Heart right ventricle (tissue), 16 donors: ENCODE data around the gene NR4A1. TPM values are rescaled to one million over a fixed set of nuclear protein-coding genes. Genes with fewer than 3 reads are reported as not detected.
A peak's percentile ranks its signal among the peaks of the same experiment; 100 is the strongest.

Source experiments
- ATAC-seq, 8 donors: fragments of 200-7000 bp; cut with Tn5 transposase; one replicate each; pipeline ENCODE4 v1.9.1; 2020; ENCODE audit warnings: mild to moderate bottlenecking in 8 of 8, moderate library complexity in 8 of 8, moderate number of reproducible peaks in 1 of 8
- DNase-seq, 2 donors: peaks; one replicate each; pipeline ENCODE4 v3.0.0-alpha.2; 2020
- H3K27ac ChIP-seq, 10 donors: fragments of 200-600 bp; sonication (generic) in 2 of 10; one replicate each; pipeline versions ENCODE4 v1.5.0 to v1.8.0; 2020 to 2022; ENCODE audit warnings: mild to moderate bottlenecking in 3 of 10
- H3K27me3 ChIP-seq, 7 donors: fragments of 200-600 bp; one replicate each; pipeline ENCODE4 v1.8.0; 2021 to 2022; ENCODE audit warnings: mild to moderate bottlenecking in 2 of 7
- H3K36me3 ChIP-seq, 9 donors: fragments of 200-600 bp; sonication (generic) in 1 of 9; one replicate each; pipeline versions ENCODE4 v1.5.0 to v1.8.0; 2020 to 2022; ENCODE audit warnings: mild to moderate bottlenecking in 2 of 9
- H3K4me1 ChIP-seq, 9 donors: fragments of 200-600 bp; sonication (generic) in 1 of 9; one replicate each; pipeline versions ENCODE4 v1.5.0 to v1.8.0; 2020 to 2022; ENCODE audit warnings: mild to moderate bottlenecking in 4 of 9
- H3K4me3 ChIP-seq, 10 donors: fragments of 200-600 bp; sonication (generic) in 2 of 10; one replicate each; pipeline versions ENCODE4 v1.5.0 to v1.8.0; 2020 to 2022; ENCODE audit warnings: mild to moderate bottlenecking in 7 of 10, moderate library complexity in 2 of 10
- H3K9me3 ChIP-seq, 11 donors: fragments of 200-600 bp in 10 of 11; sonication (generic) in 2 of 11; one replicate each; pipeline versions ENCODE4 v1.5.0 to v1.8.0; 2013 to 2022; ENCODE audit warnings: mild to moderate bottlenecking in 2 of 11, control low read depth in 1 of 11, moderate library complexity in 1 of 11
- CTCF ChIP-seq, 9 donors: fragments of 200-600 bp; sonication (generic) in 2 of 9; IDR thresholded peaks; one replicate each; pipeline versions ENCODE4 v1.5.0 to v1.8.0; 2021 to 2022; ENCODE audit warnings: antibody characterized with exemption in 9 of 9, mild to moderate bottlenecking in 5 of 9, moderate library complexity in 1 of 9
- WGBS, 2 donors: extraction: QIAGEN DNeasy Blood & Tissue Kit; methylation state at CpG; one replicate each; pipeline ENCODE4 v1.1.7; 2013; ENCODE audit warnings: inconsistent platforms in 1 of 2; 5-methylcytosine and 5-hydroxymethylcytosine counted together
- intact Hi-C, 10 donors: fragments of 100-400 bp; cut with DNase I; formaldehyde crosslinking; loops; one replicate each; pipeline versions ENCODE4 v1.11.1 to v1.14.2; 2022
- polyA plus RNA-seq, 2 donors: library from polyadenylated mRNA; stranded (reverse); fragments of 200-250 nt; gene quantifications; one replicate each; pipeline ENCODE4 v1.2.3, GENCODE V29; 2013
- total RNA-seq, 10 donors: library from RNA; stranded (reverse); fragmentation: NEBNext Ultra II Directional in 3 of 10; extraction: Animal tissue kit (Norgen Biotek cat#: 25700) in 3 of 10; gene quantifications; one replicate each; pipeline versions ENCODE4 v1.2.1 to v1.2.4, GENCODE V29; 2021 to 2023
- donor health status: Arrhythmogenic right ventricular cardiomyopathy.
- donor health status: ischemic (EF 13 %, LVEDD 7.1; RV severe dilation, severe dysfunction).
- donor health status: healthy with polysubstance abuse.
- donor health status: DM: no; HTN: yes; CAD: no.
- donor health status: DM: no; HTN: no; CAD: no.
- donor health status: ischemic (EF 25% LVEDD 6.9; RV normal size, moderate dysfunction).
- donor health status: ischemic (EF 25% LVEDD 5.7; RV mildly dilated, moderate dysfunction).
- donor health status: healthy.
- donor health status: DM: yes; HTN: yes; CAD: no.
- donor health status: Ischemic cardiomyopathy.
- donor health status: ischemic (EF 35%, LVEDD 5.7; RV mildly dilated, moderate dysfunction).
- donor health status: nonischemic (EF 11% LVEDD 7.7; RV severe dilation, severe dysfunction).
- donor health status: DM: yes; HTN: yes; CAD: no.
- donor health status: PGD.
- donor health status: ischemic (EF 29% LVEDD 5.4; RV normal size, mild dysfunction).
- donor health status: nonischemic (EF 23%, LVEDD 6.1; RV moderate dilation, normal function).

NR4A1 gene
- total and polyA plus RNA-seq, 12 donors = 34.6 to 588 (median 99.0) TPM

GRCh38 chr12:52062167-52063081 is 11.2 kb downstream of the NR4A1 start:
- peaks cover 0 to 30% (median 15%) of the 10 kb centered on the region in 9 donors for H3K36me3 ChIP-seq
- H3K9me3 ChIP-seq = no peaks in the 10 kb centered on the region
- ATAC-seq (peak in 3 of 8 donors; percentile 0 to 6 (median 3)), DNase-seq (no peak)
- no peaks in the 10 kb centered on the region for H3K27me3 ChIP-seq
- TF ChIP-seq CTCF (IDR thresholded peaks at IDR 0.05) = no peak
- intact Hi-C loops = no loop called here
- H3K27ac ChIP-seq = peak overlapping the region in 9 of 10 donors; percentile 63 to 87 (median 77)
- H3K4me3 ChIP-seq = no peak overlapping the region
- H3K4me1 ChIP-seq = peaks cover 0 to 43% (median 19%) of the 10 kb centered on the region in 9 donors
- 75 to 79% methylated on average over 6 of the region's 6 CpGs for WGBS, 2 donors

- ATAC-seq = peak in 7 of 8 donors; percentile 4 to 43 (median 25)
- no peak for TF ChIP-seq CTCF (IDR thresholded peaks at IDR 0.05)
Observed at GRCh38 chr12:52063082-52063924, 12.1 kb downstream of the NR4A1 start.

GRCh38 chr12:52063981-52064649 is 12.9 kb downstream of the NR4A1 start:
- intact Hi-C loops = no loop called here
- DNase-seq = peak; percentile 77 to 80
- no peak overlapping the region for H3K4me3 ChIP-seq

More at GRCh38 chr12:52063082-52063924, 12.1 kb downstream of the NR4A1 start:
- DNase-seq = peak; percentile 58 to 68
- 63 to 66% methylated on average over 20 of the region's 20 CpGs for WGBS, 2 donors
- H3K4me1 ChIP-seq = peaks cover 0 to 43% (median 19%) of the 10 kb centered on the region in 9 donors
- no peaks in the 10 kb centered on the region for H3K9me3 ChIP-seq
- no peaks in the 10 kb centered on the region for H3K27me3 ChIP-seq
- peaks cover 0 to 22% (median 7%) of the 10 kb centered on the region in 9 donors for H3K36me3 ChIP-seq
- H3K4me3 ChIP-seq = no peak overlapping the region
- H3K27ac ChIP-seq = peak overlapping the region in 9 of 10 donors; percentile 63 to 87 (median 77)
- intact Hi-C loops = no loop called here

More at GRCh38 chr12:52063981-52064649, 12.9 kb downstream of the NR4A1 start:
- H3K36me3 ChIP-seq = peaks cover 0 to 13% (median 0%) of the 10 kb centered on the region in 9 donors
- no peak for TF ChIP-seq CTCF (IDR thresholded peaks at IDR 0.05)
- 51 to 57% methylated on average over 12 of the region's 12 CpGs for WGBS, 2 donors
- H3K4me1 ChIP-seq = peaks cover 1 to 40% (median 19%) of the 10 kb centered on the region in 9 donors
- peak overlapping the region in 9 of 10 donors; percentile 63 to 87 (median 77) for H3K27ac ChIP-seq
- peak; percentile 20 to 62 (median 47) for ATAC-seq
- H3K9me3 ChIP-seq = no peaks in the 10 kb centered on the region
- no peaks in the 10 kb centered on the region for H3K27me3 ChIP-seq
